COLO668 (cell line): ENCODE measurements around the gene TTC7B.
"Not testable (repeated sequence)": the region's sequence is repeated elsewhere in the genome, so short reads cannot be mapped to it uniquely, and the experiment has no call there.

ENCODE experiments used
- DNase-seq: peaks from one replicate; lab custom pipeline; 2025; ENCODE audit not compliant: unreplicated experiment; lab: John Stamatoyannopoulos, UW

TTC7B gene

DNA sequence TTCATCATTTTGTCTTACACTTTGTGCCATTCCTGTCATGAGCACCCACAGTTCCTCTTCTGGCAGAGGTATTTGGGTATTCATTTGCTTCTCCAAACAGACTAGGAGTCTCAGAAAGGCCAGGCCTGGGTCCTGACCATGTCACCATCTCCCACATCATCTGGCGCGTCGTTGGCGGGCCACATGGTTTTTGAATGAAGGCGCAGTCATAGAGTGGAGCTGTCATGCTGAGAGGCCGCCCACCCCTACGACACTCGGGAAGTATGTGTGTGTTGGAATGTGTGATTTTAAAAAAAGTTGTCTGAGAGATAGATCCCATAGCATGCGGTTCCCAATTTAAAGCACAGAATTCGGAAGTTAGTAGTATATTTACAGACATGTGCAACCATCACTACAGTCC is 15.6 kb upstream of the TTC7B start:
- DNase-seq, result no peak

DNA sequence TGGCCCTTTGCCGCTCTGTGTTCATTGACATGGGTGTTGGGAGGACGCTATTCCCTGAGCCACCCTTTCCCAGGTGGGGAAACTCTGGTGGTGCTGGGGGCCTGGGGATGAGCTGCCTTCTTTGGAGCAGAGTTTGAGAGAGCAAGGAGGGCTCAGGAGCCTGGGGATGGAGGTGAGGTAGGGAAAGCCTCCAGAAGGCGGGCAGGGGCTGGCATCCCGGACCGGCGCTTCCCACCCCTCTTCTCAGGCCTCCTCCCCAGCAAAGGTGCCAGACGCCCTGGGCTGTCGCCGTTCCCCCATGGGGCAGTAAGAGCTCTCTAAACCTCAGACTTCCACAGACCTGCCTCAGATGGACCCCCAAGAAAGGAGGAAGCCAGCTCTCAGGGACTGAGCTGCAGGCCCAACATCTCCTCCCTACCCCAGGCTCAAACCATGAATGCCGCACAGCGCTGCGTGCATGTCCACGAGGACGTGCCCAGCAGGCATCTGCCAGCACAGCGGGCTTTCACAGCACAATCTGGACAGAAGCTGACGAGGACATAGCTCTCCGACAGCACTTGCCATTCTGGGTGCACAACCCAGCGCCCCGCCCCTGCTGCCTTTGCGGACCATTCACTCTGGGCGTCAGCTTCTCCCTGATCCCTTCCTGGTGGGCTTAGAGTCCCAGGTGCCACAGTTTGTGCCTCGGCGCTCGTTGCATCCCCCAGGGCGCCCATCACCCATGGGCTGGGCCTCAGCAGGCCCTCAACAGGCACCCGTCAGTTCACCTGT is 14.9 kb upstream of the TTC7B start:
- no peak for DNase-seq

DNA sequence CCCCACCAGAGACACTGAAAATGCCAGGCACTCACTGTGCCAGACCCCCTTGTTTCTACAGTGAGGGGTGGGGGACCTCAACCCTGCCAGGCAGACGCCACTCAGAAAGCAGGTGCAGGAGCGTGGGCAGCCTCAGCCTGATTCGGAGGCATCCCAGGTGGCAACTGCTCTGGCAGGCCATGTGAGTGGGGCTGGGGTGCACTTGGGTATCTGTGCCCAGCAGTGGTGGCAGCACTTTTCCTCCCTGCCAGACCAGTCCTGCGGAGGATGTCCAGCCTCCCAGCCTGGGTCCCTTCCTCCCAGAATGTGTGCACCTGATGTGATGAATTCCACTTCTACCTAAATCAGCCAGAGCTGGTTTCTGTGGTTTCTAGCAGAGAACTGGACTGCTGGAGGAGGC is 13.4 kb upstream of the TTC7B start:
- DNase-seq, result no peak

DNA sequence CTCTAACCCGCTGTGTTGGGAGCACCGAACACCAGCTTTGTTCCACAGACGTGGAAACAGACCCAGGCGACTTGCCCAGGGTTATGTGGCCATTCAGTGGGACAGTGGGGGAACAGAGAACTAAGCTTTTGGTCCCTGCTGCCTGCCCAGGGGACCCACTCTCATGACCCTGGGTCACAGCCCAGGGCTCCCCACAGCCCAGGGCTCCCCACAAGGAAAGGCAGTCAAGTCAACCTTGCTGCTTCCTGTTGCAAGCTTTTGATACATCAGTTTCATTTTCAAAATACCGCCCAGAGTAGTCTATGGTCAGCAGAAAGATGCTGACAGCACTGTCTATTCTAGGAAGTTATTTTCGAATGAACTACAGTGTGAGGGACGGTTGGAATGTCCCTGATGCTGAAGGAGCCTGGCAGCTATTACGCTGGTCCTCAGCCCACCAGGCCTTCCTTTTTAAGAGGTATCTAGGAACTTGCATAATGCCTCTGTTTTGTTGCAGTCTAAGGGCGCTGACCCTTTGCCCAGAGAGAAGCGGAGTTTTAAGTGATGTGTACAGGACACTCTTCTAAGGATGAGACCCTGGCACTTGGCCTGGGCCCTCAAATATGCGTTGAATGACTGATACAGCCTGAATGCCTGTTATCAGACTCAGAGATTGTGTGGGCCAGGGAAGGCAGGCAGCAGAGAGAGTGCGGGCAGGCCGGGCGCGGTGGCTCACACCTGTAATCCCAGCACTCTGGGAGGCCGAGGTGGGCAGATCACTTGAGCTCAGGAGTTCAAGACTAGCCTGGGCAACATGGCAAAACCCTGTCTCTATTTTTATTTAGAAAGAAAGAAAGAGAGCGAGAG is 12.6 kb upstream of the TTC7B start:
- no peak for DNase-seq

DNA sequence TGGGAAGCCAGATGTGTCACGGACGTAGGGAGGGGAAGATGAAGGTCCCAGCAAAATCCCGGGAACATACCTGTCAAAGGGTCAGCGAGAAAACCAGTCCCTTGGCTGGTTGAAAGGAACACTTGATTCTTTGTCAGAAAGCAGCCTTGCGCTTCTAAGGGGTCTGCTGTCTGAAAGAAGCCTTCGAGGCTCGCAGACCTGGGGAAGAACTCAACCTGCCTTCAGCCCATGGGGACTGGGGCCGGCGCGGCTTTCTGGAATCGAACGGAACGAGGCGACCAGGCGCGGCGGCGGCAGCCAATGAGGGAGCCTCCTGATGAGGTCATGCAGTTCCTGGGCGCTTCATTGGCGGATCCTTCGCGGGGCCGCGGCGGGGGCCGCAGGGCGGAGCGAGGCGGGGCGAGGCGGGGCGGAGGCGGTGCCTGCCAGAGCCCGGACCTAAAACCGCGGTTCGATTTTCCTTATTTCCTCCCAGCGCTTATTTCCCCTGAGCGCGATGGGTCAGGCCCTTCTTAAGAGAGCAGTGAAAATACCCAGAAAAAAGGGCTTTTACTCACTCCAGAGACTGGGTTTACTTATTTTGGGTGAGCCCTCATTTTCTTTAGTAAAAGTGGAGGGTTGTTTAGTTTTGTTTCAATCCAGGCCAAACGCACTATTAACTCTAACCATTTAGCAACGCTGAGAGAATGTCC is 11.8 kb upstream of the TTC7B start:
- peak; percentile 97 for DNase-seq

DNA sequence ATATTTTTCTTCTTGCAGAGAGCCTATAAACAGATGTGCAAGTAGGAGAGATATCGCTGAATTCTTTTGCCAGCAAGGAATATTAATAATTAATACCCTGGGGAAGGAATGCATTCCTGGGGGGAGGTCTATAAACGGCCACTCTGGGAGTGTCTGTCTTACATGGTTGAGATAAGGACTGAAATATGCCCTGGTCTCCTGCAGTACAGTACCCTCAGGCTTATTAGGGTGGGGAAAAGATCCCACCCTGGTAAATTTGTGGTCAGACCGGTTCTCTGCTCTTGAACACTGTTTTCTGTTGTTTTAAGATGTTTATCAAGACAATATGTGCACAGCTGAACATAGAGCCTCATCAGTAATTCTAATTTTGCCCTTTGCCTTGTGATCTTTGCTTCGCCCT is 7.3 kb upstream of the TTC7B start:
- not testable (repeated sequence) for DNase-seq

DNA sequence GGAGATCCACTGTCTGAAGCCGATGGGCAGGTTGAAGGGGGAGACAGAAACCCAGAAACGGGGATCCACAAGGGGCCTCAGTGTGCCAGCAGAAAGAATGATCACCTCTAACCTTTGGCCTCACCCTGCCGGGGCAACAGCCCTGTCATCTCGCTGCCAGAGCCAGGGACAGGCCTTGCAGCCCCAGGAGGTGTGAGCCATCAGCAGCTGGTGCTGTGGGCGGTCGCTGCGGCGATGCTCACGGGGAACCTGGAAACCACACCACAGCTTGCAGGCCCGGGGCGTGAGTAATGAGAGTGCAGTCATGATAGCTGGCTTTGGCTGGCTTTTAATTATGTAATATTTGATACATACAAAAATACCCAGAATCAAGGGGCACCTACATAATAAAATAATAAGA is 4.7 kb upstream of the TTC7B start:
- DNase-seq, result peak; percentile 52

DNA sequence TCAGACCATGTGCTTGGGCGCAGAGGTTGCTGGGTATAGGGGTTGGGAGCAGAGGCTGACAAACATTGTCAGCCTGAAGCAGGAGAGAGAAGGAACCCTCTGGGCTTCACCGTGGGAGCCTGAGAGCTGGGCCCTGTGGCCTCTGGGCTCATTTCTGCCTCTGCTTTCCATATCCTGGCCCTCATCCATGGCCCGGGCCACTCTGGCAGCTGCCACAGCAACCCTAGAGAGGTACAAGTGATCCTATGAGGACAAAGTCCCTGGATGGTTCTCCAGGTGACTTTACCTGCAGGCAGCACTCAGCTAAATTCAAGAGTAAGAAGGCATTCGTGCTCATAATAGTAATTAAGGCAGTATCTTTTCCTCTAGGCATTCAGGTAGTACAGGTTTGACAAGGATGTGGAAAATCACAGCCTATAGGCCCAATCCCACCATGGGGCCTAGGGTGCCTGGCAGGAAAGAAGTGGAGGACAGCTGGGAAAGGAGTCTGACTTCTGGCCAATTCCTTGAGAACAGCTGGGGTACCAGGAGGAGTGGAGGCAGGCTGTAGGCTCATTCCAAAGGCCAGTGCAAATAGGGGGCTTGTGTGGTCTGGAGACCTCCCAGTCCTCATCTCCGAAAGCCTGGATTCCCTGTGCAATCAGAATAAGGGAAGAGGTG is 3.6 kb upstream of the TTC7B start:
- no peak for DNase-seq

DNA sequence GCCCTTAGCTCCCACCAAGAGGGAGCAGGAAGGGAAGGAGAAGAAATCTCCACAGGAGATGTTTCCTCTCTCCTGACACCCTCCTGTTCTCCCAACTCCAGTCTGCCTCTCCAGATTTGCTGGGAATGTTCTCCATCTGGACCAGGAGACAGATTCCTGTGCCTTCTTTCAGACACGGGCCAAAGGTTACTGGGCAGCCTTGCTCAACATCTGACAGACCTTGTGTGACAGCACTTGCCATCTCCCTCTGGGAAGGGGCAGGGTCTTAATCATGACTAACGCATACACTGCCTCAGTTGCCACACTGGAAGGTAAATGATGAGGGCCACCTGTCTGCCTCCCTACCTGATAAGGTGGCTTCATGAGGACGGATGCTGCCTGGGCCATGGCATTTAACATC is 2.5 kb upstream of the TTC7B start:
- DNase-seq, result no peak

DNA sequence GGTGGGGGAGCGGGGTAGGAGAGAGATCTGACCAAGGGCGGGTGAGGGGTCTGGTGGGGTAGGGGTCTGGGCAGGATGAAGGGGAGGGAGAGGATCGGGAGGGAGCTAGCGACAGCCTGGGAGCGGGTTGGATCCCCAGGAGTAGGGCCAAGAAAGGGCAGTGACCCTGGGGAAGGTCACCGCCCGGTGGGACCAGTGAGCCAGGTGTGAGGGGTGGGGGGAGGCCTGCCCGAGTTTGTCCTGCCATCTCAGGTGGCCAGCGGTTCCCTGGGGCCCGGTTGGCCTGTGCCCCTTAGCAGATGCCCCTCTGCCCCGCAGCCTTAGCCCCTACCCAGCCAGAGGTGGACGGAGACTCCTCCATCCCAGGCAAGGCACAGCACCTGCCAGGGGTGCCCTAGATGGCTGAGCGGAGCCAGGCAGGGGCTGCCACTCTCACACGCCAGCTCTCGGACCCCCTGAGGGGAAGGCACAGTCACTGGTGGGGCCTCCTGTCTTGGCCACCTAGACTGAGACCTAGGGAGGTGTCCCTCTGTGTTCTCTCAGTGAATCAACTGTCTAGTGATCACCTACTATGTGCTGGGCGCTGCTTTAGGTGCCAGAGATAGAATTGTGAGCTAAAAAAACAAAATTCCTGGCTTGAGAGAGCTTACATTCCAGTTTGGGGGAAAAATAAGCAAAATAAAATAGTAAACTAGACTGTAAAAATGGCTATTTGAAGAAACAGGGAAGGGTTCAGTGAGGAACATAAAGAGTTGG is 629 bp upstream of the TTC7B start:
- no peak for DNase-seq

DNA sequence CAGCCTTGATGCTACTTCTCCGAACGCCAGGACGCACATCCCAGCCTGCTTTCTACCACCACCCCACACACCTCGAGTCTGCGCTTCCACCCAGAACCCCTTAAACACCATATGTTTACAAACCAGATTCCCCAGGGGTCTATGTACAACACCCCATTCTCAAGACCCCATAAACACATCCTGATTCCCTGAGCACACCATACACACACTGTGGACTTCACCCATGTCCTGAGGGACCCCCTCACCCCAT is 733 bp downstream of the TTC7B start:
- no peak for DNase-seq

DNA sequence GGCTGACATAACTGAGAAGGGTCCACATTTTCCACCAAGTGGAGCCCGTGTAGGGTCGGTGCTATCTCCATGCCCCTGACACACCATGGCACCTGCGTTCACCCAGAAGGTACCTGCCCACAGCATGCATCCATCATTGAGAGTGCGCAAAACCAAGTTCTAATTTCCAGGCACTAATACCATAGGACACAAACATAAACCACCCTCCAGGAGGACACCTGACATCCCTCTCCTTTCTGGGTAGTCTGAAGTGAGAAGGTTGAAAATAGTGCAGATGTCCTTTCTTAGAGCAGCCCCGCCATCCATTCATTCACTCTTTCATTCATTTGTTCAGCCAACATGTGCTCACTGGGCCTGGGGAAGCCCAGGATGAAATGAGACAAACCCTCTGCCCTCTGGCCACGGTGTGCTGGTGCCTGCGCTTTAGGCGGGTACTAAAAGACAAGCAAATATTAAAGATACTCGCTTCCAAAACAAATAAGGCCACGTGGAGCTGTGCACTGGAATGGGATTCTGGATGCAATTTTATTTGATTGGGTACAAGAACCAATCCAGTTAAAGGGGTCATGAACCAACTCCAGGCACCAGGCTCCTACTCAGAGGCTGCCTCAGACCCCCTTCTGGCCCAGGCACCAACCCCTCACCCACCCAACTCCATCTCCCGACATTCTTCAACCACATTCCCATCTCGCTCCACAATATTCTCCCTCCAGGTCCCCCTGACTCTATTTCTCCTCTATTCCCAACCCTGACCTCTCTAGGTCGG is 1.2 kb downstream of the TTC7B start:
- no peak for DNase-seq

DNA sequence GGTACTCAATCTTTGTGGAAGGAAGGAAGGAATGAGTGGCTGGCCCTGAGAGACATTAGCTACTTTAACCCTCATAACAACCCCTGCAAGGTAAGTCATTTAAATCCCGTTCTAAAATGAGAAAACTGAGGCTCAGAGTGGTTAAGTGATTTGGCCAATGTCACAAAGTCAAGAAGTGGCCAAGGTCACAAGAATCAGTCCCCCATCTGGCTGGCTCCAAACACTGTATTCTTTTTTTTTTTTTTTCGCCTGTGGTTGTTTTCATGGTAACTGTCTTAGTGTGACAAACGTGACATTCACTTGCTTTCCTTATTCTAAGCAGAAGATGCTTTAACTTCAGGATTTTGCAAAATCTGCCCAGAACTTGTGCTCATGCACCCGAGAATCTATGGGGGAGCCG is 2.8 kb downstream of the TTC7B start:
- no peak for DNase-seq

DNA sequence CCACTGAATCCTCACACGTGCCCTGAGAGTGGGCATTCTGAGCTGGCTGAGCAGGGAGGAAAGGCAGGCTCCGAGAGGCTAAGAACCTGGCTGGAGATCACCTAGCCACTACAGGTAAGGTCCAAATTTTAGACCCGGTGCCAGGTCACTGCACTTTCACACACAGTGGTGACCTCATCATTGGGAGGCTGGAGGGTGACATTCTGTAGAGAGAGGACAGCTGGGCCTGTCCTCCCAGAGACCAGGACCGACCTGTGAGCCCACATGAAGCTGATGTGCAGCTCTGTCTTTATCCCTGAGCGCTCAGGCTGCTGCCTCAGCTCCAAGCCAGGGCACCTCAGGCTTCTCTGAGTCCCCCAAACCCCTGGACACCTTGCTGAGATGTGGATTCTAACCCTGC is 4.1 kb downstream of the TTC7B start:
- DNase-seq, result no peak

DNA sequence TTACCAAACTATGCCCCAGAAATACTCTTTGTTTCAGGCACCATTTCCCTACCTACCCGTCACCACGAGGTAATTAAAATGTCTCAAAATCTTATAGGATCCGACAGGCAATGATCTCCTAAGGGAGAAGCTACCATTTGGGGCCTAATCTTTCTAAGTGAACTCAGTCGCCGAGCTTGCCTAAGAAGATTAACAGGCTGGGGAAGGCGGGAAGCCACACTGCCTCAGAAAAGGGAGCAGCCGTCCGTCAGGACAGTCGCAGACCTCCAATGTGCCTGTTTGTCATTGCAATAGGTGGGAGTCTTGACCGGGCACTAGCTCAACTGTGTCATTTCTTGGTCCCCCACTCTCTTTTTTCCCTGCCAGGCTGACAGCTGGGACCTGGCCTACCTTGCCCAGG is 4.6 kb downstream of the TTC7B start:
- DNase-seq, result no peak

DNA sequence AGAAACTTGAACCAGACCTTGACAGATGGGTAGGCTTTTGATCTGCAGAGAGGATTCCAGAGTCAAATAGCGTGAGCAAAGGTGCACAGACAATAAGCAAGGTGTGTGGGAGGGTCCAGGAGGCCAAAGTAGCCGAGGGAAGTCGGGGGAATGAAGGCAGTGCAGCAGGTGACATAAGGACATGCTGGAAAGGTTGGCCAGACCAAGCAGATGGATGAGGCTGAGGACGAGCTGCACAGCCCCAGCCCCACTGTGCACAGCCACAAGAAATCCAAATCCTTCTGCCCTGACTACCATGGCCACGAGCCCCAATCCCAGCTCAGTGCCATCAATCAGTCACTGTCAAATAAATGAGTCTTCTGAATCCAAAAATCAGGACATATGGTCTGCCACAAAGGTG is 5.4 kb downstream of the TTC7B start:
- DNase-seq, result no peak

DNA sequence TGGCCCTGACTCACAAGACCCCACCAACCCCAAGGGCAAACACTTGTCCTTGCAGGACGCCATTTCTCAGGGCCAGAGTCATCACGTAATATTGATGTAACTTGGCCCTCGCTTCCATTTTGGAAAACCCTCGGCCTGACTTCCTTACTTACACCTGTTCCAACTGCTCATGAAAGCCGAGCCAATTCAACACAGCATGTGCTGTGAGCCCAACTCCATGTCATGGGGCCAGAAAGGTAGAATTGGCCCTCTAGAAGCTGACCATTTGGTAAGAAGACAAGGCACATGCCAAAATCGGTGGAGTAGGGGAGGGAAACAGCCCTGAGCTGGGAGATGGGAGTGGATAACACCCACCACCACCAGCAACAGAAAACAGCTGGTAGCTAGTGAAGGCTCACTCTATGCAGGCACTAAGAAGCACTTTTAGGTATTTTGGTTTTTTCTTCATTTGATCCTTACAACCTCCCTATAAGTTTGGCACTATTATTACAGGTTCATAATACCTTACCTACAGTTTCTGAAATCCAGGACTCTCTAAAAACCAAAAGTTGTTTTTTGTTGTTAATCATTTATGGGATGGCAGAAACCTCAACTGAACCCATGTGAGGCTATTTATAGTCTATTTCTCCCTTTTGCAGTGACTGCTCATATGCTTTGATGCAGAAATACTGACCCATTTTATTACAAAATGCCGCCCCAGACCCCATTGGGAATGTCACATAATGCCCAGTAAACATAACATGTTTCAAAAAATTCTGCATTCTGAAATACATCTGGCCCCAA is 6.5 kb downstream of the TTC7B start:
- no peak for DNase-seq

DNA sequence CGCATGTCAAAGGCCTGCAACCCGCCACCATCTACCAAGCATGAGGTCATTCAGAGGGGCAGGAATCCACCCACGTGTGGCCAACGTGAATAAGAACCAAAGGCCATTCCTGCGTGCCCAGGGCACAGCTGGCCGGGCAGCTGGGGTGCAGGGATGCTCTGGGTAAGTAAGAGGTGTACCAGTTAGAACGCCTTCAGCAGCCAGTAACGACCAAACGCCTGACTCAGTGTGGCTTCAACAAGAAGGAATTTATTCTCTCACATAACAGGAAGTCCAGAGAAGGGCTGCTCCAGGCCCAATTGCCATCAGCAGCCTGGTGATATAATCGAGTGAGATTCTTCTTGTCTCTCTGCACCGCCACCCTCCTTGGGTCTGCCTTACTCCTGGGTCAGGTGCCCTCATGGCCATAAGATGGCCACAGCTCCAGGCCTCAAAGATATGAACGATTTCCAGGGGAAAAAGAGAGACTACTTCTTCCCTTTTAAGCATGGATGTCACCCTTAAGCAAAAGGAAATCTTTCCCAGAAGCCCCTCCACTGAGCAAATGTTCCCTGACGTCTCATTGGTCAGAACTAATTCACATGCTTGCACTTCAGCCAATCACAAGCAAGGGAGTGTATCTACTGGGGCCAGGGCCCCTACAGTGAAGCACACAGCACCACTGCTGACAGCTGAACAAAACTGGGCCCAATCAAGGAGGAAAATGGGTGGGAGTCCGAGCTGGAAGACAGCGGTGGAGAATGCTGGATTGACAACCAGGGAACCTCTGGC is 7.3 kb downstream of the TTC7B start:
- no peak for DNase-seq

DNA sequence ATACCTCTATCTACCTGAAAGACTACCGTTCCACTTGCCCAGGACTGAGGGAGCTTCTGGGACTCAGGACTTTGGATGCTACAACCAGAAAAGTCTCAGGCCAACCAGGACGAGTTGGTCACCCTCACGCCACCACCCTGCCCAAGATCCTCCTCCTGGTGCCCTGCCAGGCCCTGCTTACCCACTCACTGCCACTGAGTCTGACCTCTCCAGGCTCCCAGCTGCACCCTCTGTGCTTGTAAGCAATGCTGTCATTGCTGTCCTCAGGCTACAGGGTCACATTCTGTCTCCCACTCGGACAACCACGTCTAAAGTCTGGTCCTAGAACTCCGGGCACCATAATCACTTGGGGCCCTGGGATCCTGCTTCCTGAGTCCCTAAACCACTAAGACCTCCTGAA is 9.2 kb downstream of the TTC7B start:
- DNase-seq, result no peak
